Lower lobe of right lung (tissue), 2 donors: ENCODE measurements around the gene DOCK4. TPM values are rescaled to one million over a fixed set of nuclear protein-coding genes. Genes with fewer than 3 reads are reported as not detected.

ENCODE experiments used
- ATAC-seq, 2 donors: fragments of 200-7000 bp; cut with Tn5 transposase; one replicate each; pipeline ENCODE4 v1.9.1; 2020 to 2022; ENCODE audit warnings: mild to moderate bottlenecking in 2 of 2, moderate library complexity in 2 of 2
- DNase-seq: peaks from one replicate; pipeline ENCODE4 v3.0.0-alpha.2; 2020
- H3K27ac ChIP-seq: fragments of 200-600 bp; one replicate; pipeline ENCODE4 v1.8.0; 2022
- H3K27me3 ChIP-seq: fragments of 200-600 bp; one replicate; pipeline ENCODE4 v1.8.0; 2022; ENCODE audit warnings: low read depth
- H3K36me3 ChIP-seq: fragments of 200-600 bp; one replicate; pipeline ENCODE4 v1.8.0; 2022; ENCODE audit warnings: mild to moderate bottlenecking
- H3K4me1 ChIP-seq: fragments of 200-600 bp; one replicate; pipeline ENCODE4 v1.8.0; 2022
- H3K4me3 ChIP-seq: fragments of 200-600 bp; one replicate; pipeline ENCODE4 v1.8.0; 2022; ENCODE audit warnings: mild to moderate bottlenecking
- H3K9me3 ChIP-seq: fragments of 200-600 bp; one replicate; pipeline ENCODE4 v1.8.0; 2022
- CTCF ChIP-seq: fragments of 200-600 bp; IDR thresholded peaks from one replicate; pipeline ENCODE4 v1.8.0; 2022; ENCODE audit warnings: antibody characterized with exemption, mild to moderate bottlenecking
- intact Hi-C: fragments of 100-400 bp; cut with DNase I; formaldehyde crosslinking; loops from one replicate; pipeline ENCODE4 v1.11.0; 2022
- total RNA-seq: library from RNA; stranded (reverse); fragmentation: NEBNext Ultra II Directional; extraction: Animal tissue kit (Norgen Biotek cat#: 25700); gene quantifications from one replicate; pipeline ENCODE4 v1.2.1, GENCODE V29; 2021
- donor health status: DM: no; HTN: yes; CAD: no; lungs with severe emphysema.

The DOCK4 gene
- total RNA-seq, 1 donor from 2014 or later, result 78.5 TPM

DNA sequence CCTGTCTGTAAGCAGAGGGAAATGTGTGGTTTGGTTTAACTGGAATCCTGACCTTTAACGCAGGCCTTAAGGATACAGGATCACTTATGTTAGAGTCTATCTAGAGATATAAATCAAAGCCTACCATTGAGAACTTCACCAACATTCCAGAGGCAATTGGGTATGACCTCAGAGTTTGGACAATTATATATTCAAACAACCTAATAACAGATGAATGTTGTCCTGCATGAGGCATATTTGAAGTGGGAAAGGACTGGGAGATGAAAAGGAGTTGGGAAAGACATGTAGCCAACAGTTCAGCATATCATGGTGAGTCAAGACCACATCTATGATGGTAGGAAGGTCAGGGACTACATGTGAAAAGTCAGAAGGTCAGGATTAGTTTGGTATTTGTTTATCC is 274.2 kb downstream of the DOCK4 start:
- no peak for TF ChIP-seq CTCF
- Histone ChIP-seq H3K9me3 (no peaks in the 10 kb centered on the region), H3K36me3 (peaks cover 29% of the 10 kb centered on the region), H3K27ac (no peak overlapping the region), H3K4me3 (no peak overlapping the region), H3K27me3 (no peaks in the 10 kb centered on the region), H3K4me1 (no peaks in the 10 kb centered on the region)
- DNase-seq (no peak), ATAC-seq (no peak)
- intact Hi-C loops, result no loop called here

- Histone ChIP-seq H3K36me3 (peaks cover 24% of the 10 kb centered on the region), H3K27ac (peak overlapping the region; percentile 48), H3K27me3 (no peaks in the 10 kb centered on the region), H3K4me1 (no peaks in the 10 kb centered on the region), H3K9me3 (no peaks in the 10 kb centered on the region), H3K4me3 (no peak overlapping the region)
- ATAC-seq (no peak), DNase-seq (no peak)
- intact Hi-C loops, result no loop called here
- TF ChIP-seq CTCF, result no peak
Measured at GRCh38 chr7:111931016-111931517, 275.1 kb downstream of the DOCK4 start.

DNA sequence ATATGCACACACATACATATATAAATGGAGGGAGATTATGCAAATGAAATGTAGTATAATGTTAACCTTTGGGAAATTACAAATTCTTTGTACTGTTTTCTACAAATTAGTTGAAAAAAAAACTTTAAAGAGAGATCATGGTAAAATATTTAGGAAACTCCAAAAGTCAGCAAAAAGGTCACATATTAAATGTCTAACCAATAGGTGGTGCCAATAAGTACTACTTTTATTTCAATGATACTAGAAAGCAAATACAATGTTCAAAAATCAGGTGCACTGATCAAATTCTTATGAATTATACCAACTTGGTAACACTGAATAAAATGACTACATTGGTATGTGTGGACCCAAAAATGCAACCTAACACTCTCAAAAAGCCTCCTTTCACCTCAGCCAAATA is 276.9 kb downstream of the DOCK4 start:
- Histone ChIP-seq H3K27ac (no peak overlapping the region), H3K4me3 (no peak overlapping the region), H3K36me3 (peaks cover 8% of the 10 kb centered on the region), H3K4me1 (no peaks in the 10 kb centered on the region), H3K9me3 (no peaks in the 10 kb centered on the region), H3K27me3 (no peaks in the 10 kb centered on the region)
- DNase-seq (no peak), ATAC-seq (no peak)
- intact Hi-C loops, result no loop called here
- TF ChIP-seq CTCF, result no peak

DNA sequence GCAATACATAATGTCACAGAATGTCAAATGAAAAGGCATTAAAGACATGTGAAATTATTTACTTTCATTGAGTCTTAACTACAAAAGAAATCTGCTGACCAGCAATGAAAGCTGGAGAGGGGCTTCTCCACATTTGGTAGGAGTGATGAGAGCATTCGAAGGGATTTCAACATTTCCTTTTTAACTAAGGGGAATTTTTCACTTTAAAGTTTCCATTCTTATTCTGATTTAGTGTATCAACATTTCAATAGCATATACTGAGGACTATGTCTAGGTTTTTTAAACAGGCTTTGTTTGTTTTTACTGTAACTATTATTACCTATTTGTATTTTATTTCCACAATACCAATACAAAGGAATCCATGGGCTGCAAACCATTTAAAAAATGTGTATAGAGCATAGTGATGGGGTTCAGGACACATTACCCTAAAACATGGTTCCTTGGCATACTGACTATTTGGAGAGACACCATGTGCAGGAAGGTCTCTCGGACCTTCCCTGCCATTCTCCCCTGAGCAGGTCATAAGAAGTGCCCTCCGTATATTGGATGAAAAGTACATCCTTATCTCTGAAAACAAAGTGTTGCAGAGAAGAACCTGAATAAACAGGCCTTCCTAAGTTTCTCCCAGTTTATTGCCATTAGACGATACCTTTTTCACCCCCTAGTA is 278.7 kb downstream of the DOCK4 start:
- Histone ChIP-seq H3K27me3 (no peaks in the 10 kb centered on the region), H3K36me3 (no peaks in the 10 kb centered on the region), H3K9me3 (no peaks in the 10 kb centered on the region), H3K4me1 (no peaks in the 10 kb centered on the region), H3K27ac (no peak overlapping the region), H3K4me3 (no peak overlapping the region)
- intact Hi-C loops, result no loop called here
- TF ChIP-seq CTCF, result no peak
- ATAC-seq (no peak), DNase-seq (no peak)

GRCh38 chr7:111920329-111920728 is 285.9 kb downstream of the DOCK4 start:
- Histone ChIP-seq H3K4me3 (no peak overlapping the region), H3K27ac (no peak overlapping the region), H3K9me3 (no peaks in the 10 kb centered on the region), H3K4me1 (no peaks in the 10 kb centered on the region), H3K36me3 (peaks cover 12% of the 10 kb centered on the region), H3K27me3 (no peaks in the 10 kb centered on the region)
- no peak for DNase-seq
- TF ChIP-seq CTCF, result no peak
- intact Hi-C loops, result no loop called here
- no peak for ATAC-seq
